ENCODE results near the gene MAP3K9. TPM values are rescaled to one million over a fixed set of nuclear protein-coding genes. Genes with fewer than 3 reads are reported as not detected.

MAP3K9 gene
- total RNA-seq, 1 experiment from 2014 or later: 28.0 TPM

GRCh38 chr14:70759398-70759797 lies 49.9 kb downstream of the MAP3K9 start:
- H3K27me3 Mint-ChIP-seq (ENCODE audit: low read depth): no peaks in the 10 kb centered on the region
- no peak overlapping the region for H3K4me3 Mint-ChIP-seq
- no peaks in the 10 kb centered on the region for H3K9me3 Mint-ChIP-seq
- no peak for ATAC-seq
- TF ChIP-seq IRF2 (CRISPR knock-in tag; IDR thresholded peaks at IDR 0.05; ENCODE audit: borderline replicate concordance, low read depth): no peak
- no peak for TF ChIP-seq MYBL2 (CRISPR knock-in tag; IDR thresholded peaks at IDR 0.05)
- no peak for TF ChIP-seq NFYB (CRISPR knock-in tag; conservative IDR thresholded peaks at IDR 0.05; ENCODE audit: low read depth)
- no peak for TF ChIP-seq PREB (CRISPR knock-in tag; IDR thresholded peaks at IDR 0.05; ENCODE audit: borderline replicate concordance)
- TF ChIP-seq ESRRA (CRISPR knock-in tag; IDR thresholded peaks at IDR 0.05; ENCODE audit: borderline replicate concordance): no peak
- TF ChIP-seq, protein P1, sequence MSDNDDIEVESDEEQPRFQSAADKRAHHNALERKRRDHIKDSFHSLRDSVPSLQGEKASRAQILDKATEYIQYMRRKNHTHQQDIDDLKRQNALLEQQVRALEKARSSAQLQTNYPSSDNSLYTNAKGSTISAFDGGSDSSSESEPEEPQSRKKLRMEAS (CRISPR knock-in tag; IDR thresholded peaks at IDR 0.05): no peak
- TF ChIP-seq ETV6 (CRISPR knock-in tag; IDR thresholded peaks at IDR 0.05): no peak
- no peak for TF ChIP-seq GRHL2 (CRISPR knock-in tag; IDR thresholded peaks at IDR 0.05; ENCODE audit: insufficient replicate concordance, severe bottlenecking)
- TF ChIP-seq ZNF671 (CRISPR knock-in tag; IDR thresholded peaks at IDR 0.05): no peak
- TF ChIP-seq OVOL2 (CRISPR knock-in tag; IDR thresholded peaks at IDR 0.05; ENCODE audit: borderline replicate concordance): no peak
- peaks cover 54% of the 10 kb centered on the region for H3K36me3 Mint-ChIP-seq
- DNase-seq (ENCODE audit: low spot score): no peak
- H3K4me1 Mint-ChIP-seq: no peaks in the 10 kb centered on the region
- ChIA-PET POLR2A (no interaction called here), CTCF (interaction anchor here (1.0 kb wide), 1 partner anchor 58 kb away, joined by 3 read pairs; no protein-coding TSS in a partner anchor)
- no peak overlapping the region for H3K27ac Mint-ChIP-seq

- ChIA-PET POLR2A (no interaction called here), CTCF (interaction anchor here (0.6 kb wide), 1 partner anchor 43 kb away, joined by 3 read pairs; no protein-coding TSS in a partner anchor)
- Mint-ChIP-seq H3K27ac (no peak overlapping the region), H3K4me1 (no peaks in the 10 kb centered on the region), H3K4me3 (no peak overlapping the region), H3K27me3 (ENCODE audit: low read depth) (no peaks in the 10 kb centered on the region), H3K9me3 (no peaks in the 10 kb centered on the region), H3K36me3 (peaks cover 61% of the 10 kb centered on the region)
- no peak for ATAC-seq
- DNase-seq (ENCODE audit: low spot score): no peak
- no peak for TF ChIP-seq CTCF (IDR thresholded peaks at IDR 0.05)
These were observed 53.7 kb downstream of the MAP3K9 start for GRCh38 chr14:70755655-70756054.

DNA sequence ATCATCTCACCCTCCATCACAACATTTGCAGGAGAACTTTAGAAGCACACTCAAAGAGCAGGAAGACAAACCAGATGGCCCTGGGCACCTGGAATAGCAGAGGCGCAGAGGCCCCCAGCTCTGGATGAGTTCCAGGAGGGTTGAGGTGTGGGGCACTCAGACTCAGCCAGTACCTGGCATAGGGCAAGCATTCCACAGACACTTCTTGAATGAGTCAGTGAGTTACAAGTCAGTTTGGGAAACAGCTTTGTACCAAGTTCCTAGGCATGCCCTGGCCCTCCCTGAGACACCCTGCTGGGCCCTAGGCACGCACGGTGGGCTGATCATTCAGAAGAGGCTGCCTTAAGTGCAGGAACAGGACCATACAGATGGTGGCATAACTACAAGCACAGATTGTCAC lies 54.3 kb downstream of the MAP3K9 start:
- no peak for ATAC-seq
- Mint-ChIP-seq H3K27me3 (ENCODE audit: low read depth) (no peaks in the 10 kb centered on the region), H3K27ac (no peak overlapping the region), H3K4me1 (no peaks in the 10 kb centered on the region), H3K4me3 (no peak overlapping the region), H3K9me3 (no peaks in the 10 kb centered on the region), H3K36me3 (peaks cover 54% of the 10 kb centered on the region)
- ChIA-PET CTCF (no interaction called here), POLR2A (interaction anchor here (0.6 kb wide), 1 partner anchor 1729 kb away, joined by 9 read pairs; no protein-coding TSS in a partner anchor)
- DNase-seq (ENCODE audit: low spot score): no peak
- TF ChIP-seq, protein P2, sequence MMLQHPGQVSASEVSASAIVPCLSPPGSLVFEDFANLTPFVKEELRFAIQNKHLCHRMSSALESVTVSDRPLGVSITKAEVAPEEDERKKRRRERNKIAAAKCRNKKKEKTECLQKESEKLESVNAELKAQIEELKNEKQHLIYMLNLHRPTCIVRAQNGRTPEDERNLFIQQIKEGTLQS (CRISPR knock-in tag; conservative IDR thresholded peaks at IDR 0.05): no peak
- TF ChIP-seq ZNF512 (CRISPR knock-in tag; IDR thresholded peaks at IDR 0.05; ENCODE audit: borderline replicate concordance): no peak
- TF ChIP-seq, protein P3, sequence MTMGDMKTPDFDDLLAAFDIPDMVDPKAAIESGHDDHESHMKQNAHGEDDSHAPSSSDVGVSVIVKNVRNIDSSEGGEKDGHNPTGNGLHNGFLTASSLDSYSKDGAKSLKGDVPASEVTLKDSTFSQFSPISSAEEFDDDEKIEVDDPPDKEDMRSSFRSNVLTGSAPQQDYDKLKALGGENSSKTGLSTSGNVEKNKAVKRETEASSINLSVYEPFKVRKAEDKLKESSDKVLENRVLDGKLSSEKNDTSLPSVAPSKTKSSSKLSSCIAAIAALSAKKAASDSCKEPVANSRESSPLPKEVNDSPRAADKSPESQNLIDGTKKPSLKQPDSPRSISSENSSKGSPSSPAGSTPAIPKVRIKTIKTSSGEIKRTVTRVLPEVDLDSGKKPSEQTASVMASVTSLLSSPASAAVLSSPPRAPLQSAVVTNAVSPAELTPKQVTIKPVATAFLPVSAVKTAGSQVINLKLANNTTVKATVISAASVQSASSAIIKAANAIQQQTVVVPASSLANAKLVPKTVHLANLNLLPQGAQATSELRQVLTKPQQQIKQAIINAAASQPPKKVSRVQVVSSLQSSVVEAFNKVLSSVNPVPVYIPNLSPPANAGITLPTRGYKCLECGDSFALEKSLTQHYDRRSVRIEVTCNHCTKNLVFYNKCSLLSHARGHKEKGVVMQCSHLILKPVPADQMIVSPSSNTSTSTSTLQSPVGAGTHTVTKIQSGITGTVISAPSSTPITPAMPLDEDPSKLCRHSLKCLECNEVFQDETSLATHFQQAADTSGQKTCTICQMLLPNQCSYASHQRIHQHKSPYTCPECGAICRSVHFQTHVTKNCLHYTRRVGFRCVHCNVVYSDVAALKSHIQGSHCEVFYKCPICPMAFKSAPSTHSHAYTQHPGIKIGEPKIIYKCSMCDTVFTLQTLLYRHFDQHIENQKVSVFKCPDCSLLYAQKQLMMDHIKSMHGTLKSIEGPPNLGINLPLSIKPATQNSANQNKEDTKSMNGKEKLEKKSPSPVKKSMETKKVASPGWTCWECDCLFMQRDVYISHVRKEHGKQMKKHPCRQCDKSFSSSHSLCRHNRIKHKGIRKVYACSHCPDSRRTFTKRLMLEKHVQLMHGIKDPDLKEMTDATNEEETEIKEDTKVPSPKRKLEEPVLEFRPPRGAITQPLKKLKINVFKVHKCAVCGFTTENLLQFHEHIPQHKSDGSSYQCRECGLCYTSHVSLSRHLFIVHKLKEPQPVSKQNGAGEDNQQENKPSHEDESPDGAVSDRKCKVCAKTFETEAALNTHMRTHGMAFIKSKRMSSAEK (CRISPR knock-in tag; IDR thresholded peaks at IDR 0.05; ENCODE audit: borderline replicate concordance): no peak
- TF ChIP-seq NR2C2 (CRISPR knock-in tag; IDR thresholded peaks at IDR 0.05): no peak
- TF ChIP-seq FOXP1 (CRISPR knock-in tag; IDR thresholded peaks at IDR 0.05; ENCODE audit: borderline replicate concordance): no peak
- no peak for TF ChIP-seq RORB (CRISPR knock-in tag; IDR thresholded peaks at IDR 0.05)
- TF ChIP-seq CBFB (CRISPR knock-in tag; IDR thresholded peaks at IDR 0.05; ENCODE audit: low read depth): no peak
- TF ChIP-seq IRF2 (CRISPR knock-in tag; IDR thresholded peaks at IDR 0.05; ENCODE audit: borderline replicate concordance, low read depth): no peak
- no peak for TF ChIP-seq ZNF671 (CRISPR knock-in tag; IDR thresholded peaks at IDR 0.05)
- TF ChIP-seq, protein P4, sequence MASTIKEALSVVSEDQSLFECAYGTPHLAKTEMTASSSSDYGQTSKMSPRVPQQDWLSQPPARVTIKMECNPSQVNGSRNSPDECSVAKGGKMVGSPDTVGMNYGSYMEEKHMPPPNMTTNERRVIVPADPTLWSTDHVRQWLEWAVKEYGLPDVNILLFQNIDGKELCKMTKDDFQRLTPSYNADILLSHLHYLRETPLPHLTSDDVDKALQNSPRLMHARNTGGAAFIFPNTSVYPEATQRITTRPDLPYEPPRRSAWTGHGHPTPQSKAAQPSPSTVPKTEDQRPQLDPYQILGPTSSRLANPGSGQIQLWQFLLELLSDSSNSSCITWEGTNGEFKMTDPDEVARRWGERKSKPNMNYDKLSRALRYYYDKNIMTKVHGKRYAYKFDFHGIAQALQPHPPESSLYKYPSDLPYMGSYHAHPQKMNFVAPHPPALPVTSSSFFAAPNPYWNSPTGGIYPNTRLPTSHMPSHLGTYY (CRISPR knock-in tag; IDR thresholded peaks at IDR 0.05): no peak

Measured in WTC11 (cell line).